Measurements from ENCODE around the gene IMPDH2. TPM values are rescaled to one million over a fixed set of nuclear protein-coding genes. Genes with fewer than 3 reads are reported as not detected.

The IMPDH2 gene
- 270 TPM for total RNA-seq

- peak; percentile 91 for ATAC-seq
These were observed at the start of gene IMPDH2 for GRCh38 chr3:49028673-49029562. Gene IMPDH2 (minus strand): TSS chr3:49029398. CDS start chr3:49029350, 48 bp downstream.

- no peak for ATAC-seq
These were observed 47.4 kb upstream of the IMPDH2 start for GRCh38 chr3:49076646-49077045.

DNA sequence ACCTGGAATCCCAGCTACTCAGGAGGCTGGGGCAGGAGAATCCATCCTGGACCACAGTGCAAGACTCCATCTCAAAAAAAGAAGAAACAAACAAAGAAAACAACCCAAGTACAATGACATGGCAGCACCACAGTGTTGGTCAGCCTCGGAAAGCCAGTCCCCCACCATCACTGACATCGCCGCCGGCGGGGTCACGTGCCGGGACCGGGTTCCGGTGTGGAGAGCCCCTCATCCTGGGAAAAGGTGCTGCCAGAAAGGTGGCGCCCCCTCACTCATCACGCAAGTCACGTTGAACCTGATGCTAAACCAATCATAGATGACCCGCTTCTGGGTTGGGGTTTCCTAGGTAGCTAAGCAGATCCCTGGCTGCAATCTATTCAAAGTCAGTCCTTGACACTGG lies 46.9 kb upstream of the IMPDH2 start:
- no peak for ATAC-seq

DNA sequence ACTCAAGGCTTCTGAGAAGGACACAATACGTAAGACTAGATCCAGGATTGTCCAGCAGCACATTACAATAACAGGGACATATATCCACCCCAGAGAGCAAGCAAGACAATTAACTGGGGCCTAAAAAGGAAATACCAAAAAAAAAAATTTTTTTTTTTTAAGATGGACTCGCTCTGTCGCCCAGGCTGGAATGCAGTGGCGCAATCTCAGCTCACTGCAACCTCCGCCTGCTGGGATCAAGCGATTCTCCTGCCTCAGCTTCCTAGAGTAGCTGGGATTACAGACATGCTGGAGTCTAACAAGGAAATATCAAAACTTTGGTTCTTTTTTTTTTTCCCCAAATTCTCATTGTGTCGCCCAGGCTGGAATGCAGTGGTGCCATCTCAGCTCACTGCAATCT lies 28.8 kb upstream of the IMPDH2 start:
- no peak for ATAC-seq

GRCh38 chr3:49057268-49057667 lies 28.1 kb upstream of the IMPDH2 start:
- ATAC-seq = no peak

DNA sequence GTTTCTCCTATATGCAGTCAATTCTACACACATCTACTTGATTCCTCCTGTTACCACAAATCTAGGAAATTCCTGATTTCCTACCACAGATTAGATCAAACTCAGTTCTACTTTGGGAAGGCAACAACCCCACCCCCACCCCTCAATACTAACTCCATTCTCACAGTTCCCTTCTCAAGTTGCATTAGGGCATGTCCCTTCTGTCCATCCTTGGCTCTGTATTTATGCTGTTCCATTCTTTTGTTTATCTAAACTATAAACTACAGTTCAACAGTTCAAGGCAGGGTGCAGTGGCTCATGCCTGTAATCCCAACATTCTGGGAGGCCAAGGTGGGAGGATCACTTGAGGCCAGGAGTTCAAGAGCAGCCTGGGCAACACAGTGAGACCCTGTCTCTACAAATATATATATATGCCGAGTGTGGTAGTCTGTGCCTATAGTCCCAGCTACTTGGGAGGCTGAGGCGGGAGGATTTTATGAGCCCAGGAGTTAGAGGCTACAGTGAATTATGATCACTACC lies 25.2 kb upstream of the IMPDH2 start:
- no peak for ATAC-seq

DNA sequence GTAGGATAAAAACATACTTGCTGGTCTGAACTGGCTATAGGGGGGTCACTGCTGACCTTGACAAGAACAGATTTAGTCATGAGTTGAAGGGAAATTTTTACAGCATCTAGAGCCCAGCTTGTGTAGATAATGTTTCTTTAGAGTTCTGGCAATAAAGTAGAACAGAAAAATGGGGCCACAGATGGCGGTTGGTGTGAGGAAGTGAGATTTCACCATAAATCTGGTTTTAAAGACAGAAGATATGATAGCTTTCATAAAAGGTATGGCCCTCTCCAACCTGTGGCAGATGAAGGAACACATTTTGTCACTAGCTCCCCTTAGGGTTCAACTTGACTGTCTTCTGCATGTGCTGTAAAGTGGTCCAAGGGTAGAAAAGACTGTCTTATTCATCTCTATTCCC lies 24.3 kb upstream of the IMPDH2 start:
- ATAC-seq = no peak

- ATAC-seq = no peak
These were observed 6.1 kb upstream of the IMPDH2 start for GRCh38 chr3:49035281-49035680.

DNA sequence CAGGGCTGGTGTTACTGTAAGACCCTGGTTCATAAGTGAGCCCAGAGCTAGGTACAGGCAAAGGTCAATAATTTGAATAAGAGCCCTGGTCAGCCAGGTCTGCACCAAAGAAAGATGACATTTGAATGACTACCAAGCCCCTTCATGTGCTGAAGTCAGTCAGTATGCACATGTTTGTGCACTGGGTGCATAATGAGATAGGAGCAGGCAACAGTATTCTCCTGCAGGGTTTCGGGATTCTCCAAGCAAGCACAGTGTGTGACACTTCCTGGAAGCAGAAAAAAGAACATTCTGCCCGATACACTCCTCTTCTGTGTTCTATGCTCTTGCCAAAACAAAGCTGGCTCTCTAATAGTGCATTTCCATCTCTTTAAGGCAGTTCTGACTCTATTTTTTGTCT lies 5.5 kb upstream of the IMPDH2 start:
- ATAC-seq = no peak

DNA sequence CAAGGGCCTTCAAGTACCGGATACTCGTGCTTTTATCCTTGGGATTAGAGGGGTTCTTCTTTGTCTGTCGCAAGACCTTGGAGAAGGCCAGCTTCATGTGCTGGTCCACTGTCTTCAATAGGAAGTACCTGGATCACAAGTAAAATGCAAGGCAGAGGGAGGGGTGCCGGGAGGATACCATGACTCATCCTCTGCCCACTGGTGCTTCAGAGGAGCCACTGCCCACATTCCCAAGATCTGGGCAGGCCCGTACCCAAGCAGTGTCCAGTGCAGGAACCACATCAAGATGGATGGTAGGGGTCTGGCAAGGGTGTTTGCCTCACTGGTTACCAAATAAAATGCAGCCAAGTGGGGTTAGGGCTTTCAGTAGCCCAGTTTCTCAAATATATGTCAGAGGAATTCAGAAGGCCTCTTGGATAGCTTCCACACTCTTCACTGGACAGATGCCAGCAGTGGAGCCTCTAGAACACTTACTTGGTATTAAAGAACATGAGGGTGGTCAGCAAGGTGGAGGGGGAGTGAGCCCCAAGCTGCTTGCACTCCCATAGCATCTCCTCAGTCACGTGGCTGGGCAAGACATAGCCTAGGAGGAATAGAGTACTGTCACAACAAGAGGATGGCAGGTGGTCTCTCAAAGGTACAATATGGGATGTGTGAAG lies 3.6 kb upstream of the IMPDH2 start:
- no peak for ATAC-seq

DNA sequence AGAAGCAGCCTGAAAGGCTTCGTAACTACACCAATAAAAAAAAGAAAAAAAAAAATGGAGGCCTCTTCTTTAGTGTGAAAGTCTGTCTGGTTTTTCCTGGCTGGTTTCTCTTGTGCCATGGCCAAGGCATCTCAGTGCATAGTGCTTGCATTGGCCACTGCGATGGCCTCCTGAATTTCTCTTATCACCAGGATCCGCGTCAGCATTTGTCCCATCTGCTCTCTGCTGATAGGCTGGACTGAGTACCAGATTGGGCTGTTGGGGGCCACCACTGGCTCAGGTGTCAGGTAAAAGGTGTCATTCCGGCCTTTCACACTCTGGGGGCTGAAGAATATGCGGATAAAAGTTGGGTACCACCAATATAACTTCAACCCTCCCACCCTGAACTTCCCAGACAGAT lies 1.1 kb upstream of the IMPDH2 start:
- ATAC-seq = no peak

DNA sequence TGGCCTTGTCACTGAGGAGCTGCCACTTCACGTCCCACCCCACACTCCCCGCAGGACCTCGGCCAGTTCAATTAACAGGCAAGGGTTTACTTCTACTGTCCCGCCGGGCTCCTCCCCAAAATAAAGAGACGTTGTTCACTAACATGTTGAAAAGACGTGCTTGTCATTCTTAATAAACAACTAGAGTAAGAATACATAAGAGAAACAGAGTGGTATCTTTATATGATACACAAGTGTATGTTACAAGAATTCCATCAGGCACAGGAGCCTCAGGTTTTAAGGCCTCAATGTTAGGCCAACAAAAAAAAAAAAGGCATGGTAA lies 326 bp upstream of the IMPDH2 start:
- no peak for ATAC-seq

- ATAC-seq = no peak
These were observed 913 bp downstream of the IMPDH2 start for GRCh38 chr3:49028298-49028672.

- no peak for ATAC-seq
These were observed 1.6 kb downstream of the IMPDH2 start for GRCh38 chr3:49027634-49028033.

- no peak for ATAC-seq
These were observed 2.7 kb downstream of the IMPDH2 start for GRCh38 chr3:49026536-49026935.

DNA sequence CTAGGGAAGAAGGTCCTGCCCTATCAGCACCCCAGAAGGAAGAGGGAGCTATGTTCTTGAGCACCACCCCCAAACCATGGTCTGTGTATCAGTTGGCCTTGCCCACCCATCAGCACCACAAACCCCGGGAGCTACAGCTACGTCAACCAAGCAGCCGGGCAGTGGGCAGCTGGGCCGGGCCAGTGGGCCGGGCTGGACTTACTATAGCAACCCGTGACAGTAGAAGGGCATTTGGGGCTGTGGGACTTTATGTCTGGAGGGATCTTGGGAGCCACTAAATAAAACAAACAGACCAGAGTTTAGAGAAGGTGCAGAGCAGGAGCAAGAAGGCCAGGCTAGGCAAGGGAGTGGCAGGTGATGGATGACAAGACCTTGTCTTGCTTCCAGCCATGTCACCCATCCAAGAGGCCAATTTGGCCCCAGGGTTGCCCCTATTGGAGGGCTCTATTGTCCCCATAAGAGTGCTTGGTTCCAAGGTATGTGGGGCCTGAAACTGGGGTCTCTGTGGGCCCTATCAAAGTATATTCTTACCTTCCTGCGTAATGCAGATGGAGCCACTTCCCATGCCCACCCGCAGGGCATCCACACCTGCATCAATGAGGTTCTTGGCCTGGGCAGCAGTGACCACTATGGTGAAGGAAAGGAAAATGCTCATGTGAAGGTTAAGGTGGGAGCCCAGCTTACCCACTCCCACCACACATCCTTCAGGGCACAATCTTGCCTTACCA lies 3.2 kb downstream of the IMPDH2 start:
- no peak for ATAC-seq

DNA sequence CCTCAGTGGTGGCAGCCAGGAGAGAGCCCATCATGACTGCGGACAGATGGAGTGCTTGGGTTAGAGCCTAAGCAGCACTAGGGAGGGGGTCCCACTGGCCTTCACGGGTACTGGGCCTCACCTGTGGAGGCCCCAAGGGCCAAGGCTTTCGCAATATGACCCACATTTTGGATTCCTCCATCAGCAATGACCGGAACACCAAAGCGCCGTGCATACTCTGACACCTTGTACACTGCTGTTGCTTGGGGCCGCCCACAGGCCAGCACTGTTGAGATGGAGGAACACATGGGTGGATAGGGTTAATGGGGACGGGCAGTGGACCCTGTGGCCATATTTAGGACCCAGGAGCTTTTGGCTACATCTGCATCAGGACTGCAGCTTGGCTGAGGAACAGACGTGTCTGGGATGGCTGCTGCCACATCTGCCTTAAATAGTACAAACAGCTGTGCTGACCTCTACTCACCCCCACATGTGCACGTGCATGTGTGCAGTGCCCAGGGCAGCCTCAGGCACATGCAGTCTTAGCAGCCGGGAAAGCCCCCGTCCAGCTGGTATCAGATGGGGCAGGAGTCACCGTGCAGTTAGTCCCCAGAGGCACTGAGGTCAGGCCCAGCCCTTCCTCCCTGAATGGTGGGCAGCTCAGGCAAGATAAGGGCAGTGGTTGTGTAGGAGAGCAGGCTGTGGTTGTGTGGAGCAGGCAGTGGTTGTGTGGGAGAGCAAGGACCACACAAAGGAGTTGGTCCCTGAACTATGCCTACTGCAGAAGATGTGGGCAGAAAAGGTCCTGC lies 4.0 kb downstream of the IMPDH2 start:
- ATAC-seq = no peak

DNA sequence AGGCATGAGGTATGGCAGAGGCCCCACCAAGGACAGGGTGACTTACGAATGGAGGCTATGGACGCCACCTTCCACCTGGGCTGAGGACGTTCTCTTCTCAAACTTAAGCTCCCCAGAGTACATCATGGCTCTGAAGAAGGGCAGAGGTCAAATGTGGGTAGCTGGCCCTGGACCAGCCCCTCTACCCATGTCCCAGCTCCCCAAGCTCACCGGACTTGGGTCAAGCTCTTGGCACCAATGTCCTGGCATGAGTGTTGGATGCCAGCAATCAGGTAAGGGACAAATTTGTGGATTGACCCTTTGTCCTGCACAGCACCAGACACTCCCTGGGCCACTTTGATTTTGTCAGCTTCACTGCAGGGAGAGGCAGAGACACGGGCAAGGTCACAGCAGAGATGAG lies 4.7 kb downstream of the IMPDH2 start:
- no peak for ATAC-seq

DNA sequence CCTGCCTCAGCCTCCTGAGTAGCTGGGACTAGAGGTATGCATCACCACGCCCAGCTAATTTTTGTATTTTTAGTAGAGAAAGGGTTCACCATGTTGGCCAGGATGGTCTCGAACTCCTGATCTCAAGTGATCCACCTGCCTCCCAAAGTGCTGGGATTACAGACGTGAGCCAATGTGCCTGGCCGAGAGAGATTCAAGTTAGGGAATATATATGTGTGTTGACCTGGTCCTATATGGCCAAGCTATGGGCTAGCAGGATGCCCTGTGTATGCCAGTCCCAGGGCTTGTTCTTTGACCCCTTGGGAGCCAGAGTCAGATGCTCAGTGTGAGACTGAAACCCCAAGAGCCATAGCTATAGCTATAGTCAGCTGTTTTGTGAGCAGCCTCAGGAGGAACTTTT lies 5.4 kb downstream of the IMPDH2 start:
- no peak for ATAC-seq

DNA sequence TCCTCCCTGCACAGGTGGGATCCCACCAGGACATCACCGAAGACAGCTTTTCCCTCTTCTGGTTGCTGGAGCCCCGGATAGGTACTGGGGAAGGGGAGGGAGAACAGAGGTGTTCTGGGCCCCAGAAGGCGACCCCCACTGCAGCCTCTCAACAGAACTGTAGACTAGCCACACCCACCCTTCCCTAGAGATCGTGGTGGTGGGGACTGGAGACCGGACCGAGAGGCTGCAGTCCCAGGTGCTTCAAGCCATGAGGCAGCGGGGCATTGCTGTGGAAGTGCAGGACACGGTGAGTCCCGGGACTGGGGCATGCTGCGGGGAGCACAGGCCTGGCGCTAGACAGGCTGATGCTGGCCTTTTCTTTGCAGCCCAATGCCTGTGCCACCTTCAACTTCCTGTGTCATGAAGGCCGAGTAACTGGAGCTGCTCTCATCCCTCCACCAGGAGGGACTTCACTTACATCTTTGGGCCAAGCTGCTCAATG lies 6.5 kb downstream of the IMPDH2 start:
- no peak for ATAC-seq

- ATAC-seq = peak; percentile 82
These were observed 7.1 kb downstream of the IMPDH2 start, which contains the start of gene NDUFAF3 for GRCh38 chr3:49021813-49022687. Gene NDUFAF3 (plus strand): TSS chr3:49022121. CDS start chr3:49022145, 24 bp downstream.

Data from esophagus mucosa (tissue), 1 donor.